Neural progenitor cell (in vitro differentiated cells): Measurements from ENCODE around the gene SOCS3.

Experiments
- CTCF ChIP-seq: fragments of 200-600 bp; sonication (generic); IDR thresholded peaks from 2 replicates; pipeline ENCODE4 v1.5.1; 2017; ENCODE audit warnings: antibody characterized with exemption, mild to moderate bottlenecking
- EZH2 ChIP-seq: fragments of 200-600 bp; sonication (generic); IDR thresholded peaks from 2 replicates; pipeline ENCODE4 v1.6.1; 2017; ENCODE audit warnings: antibody characterized with exemption, mild to moderate bottlenecking, moderate library complexity

DNA sequence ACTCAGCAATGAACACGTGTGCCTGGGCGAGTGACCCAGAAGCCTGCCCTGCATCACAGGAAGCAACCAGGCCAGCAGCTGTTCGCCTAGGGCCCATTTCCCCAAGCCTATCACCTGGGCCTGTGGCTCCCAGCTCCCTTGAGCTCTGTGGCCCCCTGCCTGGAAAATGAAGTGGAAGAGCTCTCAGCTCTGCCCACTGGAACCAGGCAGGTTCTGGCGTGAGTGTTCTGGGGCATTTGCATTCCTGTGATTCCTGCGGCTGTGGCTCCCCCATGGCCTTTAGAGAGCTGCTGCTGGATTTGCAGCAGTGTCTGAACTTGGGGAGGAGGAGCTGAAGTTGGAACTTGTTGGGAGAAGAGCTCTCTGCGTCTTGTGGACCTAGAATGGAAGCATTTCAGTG, 41.4 kb upstream of the SOCS3 start:
- TF ChIP-seq CTCF (no peak), EZH2 (no peak)
